NK-92 treated with Interleukin-12 subunit alpha and Interleukin-12 subunit beta, amount 100 ng/mL, for 24 hours (cell line): ENCODE measurements around the gene PRSS38.

Source experiments
- DNase-seq: peaks from one replicate; lab custom pipeline; 2025; lab: John Stamatoyannopoulos, UW

Gene PRSS38

DNA sequence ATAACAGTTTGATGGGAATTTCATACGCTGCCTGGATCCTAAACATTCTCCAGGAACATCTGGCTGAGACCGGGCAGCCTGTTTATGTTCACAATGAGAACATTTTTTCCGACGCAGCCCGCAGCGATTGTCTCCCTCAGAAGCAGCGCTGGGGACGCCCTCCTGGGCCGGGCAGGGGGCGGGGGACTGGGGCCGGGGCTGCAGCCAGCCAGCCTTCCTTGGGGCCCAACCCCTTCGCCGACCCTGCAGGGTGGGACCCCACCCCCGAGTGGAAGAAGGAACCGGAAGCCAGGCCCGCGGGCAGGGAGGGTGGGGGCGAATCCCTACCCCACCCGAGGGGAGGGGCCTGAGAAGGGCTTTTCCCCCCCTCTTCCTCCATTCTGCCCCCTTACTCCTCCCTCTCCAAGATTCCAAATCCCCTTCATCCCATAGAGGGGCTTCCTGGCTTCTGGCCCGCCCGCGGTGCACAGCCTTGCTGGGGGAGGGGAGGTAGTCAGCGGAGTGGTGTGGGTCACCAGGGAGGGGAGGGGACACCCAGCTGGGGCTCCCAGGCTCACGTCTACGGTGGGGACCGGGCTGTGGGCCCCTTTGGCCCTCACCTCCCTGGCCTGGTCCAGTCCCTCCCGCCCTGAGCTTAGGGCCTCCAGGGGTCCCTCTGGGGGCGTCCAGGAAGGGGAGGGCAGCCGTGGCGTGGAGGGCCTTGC, 71.7 kb downstream of the PRSS38 start:
- DNase-seq: no peak

DNA sequence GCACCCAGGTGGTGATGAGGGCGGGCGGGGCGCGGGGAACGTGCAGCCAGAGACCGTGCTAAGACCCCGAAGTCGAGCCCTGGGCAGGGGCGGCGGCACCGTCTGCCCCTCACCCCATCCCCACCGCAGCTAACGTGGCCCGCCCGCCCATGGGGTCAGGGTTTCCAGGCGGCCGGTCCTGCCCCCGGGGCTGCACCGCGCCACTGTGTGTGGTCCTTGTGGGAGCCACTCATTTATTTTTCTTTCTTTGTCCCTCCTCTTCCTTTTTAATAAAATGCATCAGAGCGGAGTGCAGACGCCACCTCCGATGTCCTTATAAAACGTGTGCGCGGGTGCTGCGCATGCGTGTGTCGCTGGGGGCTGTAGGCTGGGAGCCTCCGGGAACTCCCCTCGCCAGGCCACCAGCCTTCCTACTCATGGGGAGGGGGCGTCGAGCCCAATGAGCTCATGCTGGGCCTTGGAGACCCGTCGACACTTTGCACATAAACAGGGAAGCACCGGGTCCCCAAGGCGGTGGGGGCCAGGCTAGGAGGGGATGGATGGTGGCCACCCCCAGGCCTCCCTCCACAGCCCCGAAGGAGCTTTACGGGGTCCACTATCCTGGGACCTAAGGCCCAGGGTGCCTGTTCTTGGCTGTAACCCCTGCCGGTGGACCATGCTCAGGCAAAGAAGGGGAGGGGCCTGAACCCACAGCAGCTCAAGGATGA, 72.4 kb downstream of the PRSS38 start:
- no peak for DNase-seq

DNA sequence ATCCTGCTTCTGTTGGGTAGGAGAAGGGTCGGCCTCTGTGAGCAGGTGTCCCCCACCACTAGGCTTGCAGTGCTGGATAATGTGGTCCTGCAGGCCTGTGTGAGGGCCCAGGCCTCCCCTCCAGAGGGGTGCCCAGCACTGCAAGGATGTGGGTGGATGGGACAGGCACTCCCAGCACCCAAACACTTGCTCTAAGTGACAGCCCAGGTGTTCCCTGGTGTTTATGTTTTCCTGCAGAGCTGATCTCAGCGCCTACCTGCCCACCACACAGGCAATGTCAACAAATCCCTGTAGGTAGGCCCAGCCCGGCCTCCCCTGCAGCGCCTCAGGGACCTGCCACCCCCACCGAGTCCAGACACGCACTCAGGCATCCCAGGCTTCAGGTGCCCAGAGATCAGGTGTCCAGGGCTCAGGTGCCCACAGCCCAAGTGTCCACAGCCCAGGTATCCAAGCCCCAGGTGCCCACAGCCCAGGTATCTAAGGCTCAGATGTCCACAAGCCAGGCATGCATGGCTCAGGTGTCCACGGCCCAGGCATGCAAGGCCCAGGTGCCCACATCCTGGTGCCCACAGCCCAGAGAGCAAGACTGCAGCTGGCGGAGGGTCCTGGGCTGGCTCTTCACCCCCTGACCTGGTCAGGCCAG, 73.0 kb downstream of the PRSS38 start:
- DNase-seq: no peak

DNA sequence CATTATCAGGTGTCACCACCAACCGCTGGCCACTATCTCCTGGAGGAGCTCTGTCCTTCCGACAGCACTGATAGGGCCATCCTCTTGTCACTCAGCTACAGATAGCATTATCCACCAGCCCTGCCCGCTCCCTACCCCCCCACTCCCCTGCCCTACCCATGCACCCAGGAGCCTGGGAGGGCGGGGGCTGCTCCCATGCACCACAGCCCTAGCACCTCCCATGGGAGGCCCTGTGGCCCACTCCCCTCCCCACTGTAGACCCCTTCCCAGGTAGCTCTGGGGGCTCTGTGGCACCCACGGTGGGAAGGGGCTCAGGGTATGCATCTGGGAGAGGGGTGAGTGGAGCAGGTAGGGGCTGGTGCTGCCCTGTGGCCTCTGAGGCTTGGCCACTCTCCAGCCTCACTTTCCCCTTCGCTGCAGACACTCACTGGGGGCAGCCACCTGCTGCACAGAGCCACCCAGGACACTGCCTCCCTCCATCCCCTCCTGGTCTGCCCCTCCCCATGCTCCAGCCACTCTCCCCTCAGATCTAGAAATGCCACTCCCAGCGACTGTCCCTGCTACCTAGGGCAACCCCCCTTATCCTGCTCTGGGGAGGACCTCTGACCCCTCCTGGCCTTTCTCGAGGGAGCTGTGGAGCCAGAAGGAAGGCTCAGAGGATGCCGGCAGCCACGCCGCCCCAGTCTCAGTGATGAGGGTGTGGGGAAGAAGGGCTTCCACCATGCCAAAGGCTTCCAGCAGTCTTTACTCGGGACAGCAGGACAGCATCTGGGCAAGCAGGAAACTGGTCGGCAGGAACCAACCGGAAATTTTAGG, 73.8 kb downstream of the PRSS38 start:
- DNase-seq: no peak

DNA sequence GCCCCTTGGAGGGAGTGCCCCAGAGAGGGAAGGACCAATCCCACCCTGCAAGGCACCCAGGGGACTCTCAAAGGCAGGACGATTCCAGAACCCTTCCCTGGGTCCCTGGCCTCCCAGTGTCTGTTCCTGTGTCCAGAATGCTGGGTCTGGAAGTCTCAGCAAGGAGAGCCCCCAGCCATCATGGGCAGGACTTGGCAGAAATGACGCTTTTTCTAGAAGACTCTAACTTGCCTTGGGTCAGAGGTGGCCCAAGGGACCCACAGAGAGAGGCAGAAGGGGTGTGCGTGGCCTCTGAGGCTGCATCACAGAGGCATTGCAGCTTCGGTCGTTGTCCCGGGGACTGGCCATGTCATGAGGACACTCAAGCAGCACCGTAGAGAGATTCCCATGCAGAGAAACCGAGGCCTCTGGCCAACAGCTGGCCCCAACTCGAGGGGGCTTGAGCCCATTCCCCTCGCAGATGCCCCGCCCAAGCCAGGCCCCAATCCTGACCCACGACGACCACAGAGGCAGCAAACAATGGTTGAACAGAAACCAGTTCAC, 74.5 kb downstream of the PRSS38 start:
- no peak for DNase-seq

DNA sequence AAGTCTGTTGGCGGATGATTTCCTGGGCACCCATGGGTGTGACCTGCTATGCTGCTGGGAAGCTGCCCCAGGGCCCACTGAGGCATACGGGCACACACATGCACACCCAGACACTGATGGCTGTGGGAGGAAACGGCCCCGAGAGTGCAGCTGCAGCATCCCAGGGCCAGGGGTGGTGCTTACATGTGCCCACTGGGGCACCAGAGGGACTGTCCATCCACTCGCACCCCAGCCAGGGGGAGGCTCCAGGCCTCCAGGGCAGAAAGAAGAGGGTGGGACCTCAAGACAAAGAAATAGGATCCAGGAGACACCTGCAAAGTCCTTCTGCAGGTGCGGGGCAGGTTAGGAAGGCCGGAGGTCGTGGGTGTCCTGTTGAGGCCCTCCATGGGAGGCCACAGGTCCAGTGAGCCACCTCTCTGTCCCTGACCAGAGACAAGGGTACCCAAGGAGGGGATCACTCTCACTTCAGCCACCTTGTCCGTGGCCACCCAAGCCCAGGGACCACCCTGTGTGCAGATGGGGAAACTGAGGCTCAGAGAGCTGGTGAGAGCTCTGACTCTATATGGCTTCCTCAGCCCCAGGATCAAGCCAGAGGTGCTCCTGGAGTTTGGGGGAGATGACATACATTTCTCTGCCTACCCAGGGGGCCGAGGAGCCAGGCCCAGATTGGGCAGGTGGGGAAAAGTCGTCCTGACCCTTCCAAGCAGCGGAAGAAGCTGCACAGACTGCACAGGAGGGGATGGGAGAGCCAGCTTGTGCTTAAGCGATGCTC, 75.2 kb downstream of the PRSS38 start:
- DNase-seq: no peak

DNA sequence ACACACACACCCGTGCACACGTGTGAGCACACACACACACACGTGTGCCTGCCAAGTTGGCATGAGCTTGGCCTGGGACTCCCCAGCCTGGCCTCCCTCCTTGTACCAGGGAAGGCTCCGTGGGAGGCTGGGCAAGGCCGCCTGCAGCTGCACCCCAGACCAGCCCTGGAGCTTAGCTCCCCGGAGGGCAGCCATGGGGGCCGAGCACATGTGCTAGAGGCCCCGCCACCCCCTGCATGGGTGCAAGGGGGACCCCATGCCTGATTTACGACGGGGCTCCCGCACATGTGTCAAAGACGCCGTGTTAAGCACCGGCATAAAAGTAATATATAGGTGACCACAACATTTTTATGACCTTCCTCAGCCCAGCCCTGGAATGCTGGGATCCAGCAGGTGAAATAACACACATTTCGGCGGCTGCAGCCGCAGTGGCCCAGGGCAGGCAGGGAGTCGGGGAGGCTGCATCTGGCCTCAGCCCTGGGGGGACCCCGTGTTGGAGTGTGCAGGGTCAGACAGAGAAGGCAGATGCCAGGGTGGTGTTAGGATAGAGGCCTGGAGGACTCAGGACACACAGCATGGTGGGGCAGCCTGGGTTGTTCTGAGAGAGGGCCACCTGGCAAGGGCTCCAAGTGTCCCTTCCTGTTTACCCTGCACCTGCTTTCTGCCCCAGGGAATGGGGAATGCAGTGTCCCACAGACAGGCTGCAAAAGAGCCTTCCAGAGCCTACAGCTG, 75.9 kb downstream of the PRSS38 start:
- no peak for DNase-seq

DNA sequence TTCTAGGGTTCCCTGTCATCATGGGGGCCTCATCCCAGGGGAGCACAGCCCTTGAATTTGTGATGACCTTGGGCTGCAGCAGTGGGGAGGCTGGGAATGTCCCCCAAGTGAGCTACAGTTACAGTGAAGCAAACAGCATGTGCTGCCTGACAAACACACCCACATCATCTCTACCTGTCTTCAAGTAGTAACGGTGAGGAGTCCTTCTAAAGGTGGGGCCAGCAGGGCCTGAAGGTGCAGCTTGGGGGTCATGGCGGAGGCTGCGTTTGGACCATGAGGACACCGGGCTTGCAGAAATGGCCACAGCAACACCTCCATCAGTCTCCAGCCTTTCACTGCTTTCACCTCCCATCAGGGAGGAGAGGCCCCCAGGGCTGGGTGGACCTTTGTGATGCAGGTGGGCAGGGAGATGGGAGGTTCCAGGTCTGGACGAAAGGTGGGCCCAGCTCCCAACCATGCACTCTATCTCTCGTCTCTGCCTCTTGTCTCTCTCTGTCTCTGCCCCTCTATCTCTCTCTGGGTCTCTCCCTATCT, 76.5 kb downstream of the PRSS38 start:
- no peak for DNase-seq

DNA sequence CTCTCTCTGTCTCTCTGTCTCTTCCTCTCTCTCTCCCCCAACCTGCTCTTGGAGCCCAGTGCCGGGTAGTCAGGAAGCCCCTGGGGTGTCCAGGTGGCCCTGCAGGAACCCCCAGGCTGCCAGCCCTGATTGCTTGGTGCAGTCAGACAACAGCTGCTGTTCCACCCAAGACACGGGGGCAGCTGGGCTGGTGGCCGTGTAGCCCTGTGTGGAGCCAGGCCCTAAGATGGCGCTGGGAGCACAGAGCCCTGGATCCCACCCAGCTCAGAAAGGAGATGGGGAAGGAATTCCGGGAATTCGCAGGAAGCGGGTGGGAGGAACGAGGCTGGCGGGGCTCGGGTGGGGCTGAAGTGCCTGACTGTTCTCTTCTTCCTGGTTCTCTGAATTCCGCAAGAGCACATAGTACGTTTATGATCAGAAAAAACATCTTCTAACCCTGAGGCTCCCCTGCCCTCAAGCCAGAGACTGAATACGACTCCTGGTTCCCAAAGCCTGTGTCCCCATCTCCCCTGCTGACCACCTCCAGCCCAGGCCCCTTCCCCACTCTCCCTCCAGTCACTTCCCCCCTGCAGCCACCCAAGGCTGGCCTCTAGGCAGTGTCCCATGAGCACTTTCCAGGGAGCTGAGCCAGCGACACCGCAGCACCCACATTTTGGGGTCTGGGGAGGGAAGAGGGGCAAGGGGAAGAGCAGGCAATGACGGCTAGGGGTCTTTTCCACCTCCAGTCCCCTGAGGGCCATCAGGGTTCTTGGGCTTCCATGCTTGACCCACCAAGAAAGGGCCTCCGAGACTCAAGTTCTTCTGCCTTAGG, 77.2 kb downstream of the PRSS38 start:
- DNase-seq: no peak

DNA sequence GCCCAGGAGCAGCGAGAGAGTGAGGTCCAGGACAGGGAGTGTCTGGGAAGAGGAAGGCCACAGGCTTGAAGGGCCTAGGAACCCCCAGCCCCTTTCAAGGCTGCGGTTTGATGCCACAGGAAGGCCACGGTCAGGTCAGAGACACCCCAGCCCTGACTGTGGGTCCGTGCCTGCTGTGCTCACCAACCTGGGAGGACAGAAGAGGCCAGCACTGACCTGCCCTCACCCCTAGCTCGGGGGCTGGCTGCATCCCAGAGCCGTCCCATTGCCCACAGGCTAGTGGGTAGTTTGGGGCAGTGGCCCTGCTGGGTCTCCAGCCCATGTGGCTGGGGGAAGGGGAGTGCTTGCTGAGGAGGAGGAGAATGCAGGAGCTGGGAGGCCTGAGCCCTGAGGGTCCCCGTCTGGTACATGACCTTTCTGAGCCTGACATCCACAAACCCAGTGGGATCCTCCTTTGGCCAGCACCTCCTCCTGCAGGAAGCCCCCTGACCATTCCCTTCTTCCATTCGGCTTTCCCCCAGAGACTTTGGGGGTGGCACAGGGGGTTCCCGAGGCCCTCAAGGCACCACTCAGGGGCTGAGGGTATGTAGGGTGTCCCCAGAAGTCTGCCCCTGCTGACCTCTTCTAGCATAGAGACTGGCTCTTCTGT, 77.9 kb downstream of the PRSS38 start:
- no peak for DNase-seq

DNA sequence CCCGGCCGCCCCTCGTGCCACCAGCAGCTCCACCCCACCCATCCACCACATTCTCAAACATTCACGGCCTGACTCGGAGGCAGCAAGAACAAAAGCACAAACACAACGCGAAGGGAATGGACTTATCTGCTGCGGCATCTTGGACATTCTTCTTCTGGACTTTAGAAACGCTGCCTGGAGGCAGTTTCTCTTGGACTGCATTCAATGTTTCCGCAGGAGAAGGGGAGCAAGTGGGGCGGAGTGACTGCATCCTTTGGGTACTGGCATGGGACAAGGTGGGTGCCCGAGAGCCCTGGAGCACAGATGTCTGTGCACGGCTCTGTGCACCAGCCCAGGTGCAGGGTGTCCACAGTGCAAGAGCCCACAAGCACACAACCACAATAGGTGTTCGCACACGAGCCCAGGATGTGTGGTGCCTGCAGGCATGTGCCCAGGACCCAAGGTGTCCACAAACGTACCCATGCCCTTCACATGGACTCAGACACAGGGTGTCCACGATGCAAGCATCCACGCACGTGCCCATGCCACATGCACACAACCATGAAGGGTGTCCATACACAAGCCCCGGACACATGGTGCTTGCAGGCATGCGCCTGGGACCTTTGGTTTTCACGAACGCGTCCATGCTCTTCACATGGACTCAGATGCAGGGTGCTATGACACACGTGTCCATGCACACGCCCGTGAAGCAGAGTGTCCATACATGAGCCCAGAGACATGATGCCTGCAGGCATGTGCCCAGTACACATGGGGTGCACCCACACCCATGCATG, 78.7 kb downstream of the PRSS38 start:
- no peak for DNase-seq

DNA sequence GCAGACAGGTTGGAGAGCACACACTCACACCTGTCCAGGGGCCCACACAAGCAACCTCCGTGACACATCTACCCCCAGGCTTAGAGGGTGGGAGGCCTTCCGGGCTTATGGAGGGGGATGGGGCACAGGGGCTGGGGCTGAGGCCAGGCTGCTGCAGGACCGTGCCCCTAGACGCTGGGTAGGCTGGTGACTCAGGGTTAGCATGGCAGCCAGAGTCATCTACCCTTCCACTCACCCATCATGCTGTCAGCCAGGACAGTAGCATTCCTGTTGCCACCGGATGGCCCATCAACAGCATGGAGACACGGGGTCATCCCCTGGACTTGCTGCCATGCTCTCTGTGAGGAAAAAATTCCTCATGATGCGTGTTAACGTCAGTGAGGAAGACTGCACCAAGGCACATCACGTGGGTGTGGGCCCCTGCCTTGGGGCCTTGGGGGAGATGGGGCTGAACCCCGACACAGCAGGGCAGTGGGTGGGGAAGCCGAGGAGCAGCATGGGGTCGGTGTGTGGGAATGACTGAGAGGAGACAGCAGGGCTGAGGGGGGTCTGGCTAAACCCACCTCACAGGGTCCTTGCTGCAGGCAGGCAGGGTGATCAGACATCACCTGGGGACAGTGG, 79.5 kb downstream of the PRSS38 start:
- DNase-seq: no peak
